ENCODE measurements around the gene EXOC6B. TPM values are rescaled to one million over a fixed set of nuclear protein-coding genes. Genes with fewer than 3 reads are reported as not detected.

The EXOC6B gene
- total and polyA plus RNA-seq, 2 of the 8 experiments (the other 6 are each of a cell fraction or from before 2014, with no cell fraction given) = 13.5 to 33.0 TPM

DNA sequence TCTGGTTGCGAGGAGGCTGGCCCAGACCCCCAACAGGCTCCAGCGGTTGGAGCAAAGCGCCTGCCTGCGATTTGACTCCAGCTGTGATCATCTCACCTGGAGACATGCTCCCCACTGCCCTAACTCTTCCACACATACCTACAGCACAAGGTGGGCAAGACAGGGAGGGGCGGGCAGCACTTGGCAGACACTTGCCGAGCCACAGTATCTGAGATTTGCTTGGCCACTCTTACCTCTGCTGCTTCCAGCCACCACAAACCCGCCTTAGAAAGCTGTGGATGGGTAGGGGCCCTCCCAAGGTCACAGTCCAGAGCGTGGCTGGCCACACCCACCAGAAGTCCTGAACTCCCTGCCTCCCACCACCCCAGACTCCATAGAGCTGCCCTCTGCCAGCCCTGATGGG, 686.4 kb downstream of the EXOC6B start:
- Histone ChIP-seq H3K27ac (ENCODE audit: low read depth, low read length) (no peak overlapping the region), H3K27me3 (replicated peaks in 1 of 4; ENCODE audit: control insufficient read depth in 3 of 4, extremely low read depth in 1 of 4, insufficient read depth in 3 of 4, low read length in 3 of 4) (peaks cover 30 to 51% (median 47%) of the 10 kb centered on the region in 4 experiments), H3K36me3 (ENCODE audit: control insufficient read depth in 2 of 4, insufficient read depth in 4 of 4, low read length in 3 of 4) (no peaks in the 10 kb centered on the region), H3K4me1 (replicated peaks in 1 of 4; ENCODE audit: control insufficient read depth in 3 of 4, insufficient read depth in 4 of 4, low read length in 3 of 4) (peaks cover 0 to 25% (median 20%) of the 10 kb centered on the region in 4 experiments; a peak in 6 of 7 replicates), H2BK5ac (ENCODE audit: low read depth, low read length) (no peak overlapping the region), H3K18ac (ENCODE audit: extremely low read depth, low read length) (no peak overlapping the region), H2BK12ac (ENCODE audit: low read depth, low read length) (no peak overlapping the region), H3K4ac (replicated peaks; ENCODE audit: insufficient read length, low read depth, low read length) (no peak overlapping the region), H2BK15ac (ENCODE audit: low read length) (0 out of 2 replicates have a peak overlapping the region, but pooled peaks have one; percentile 16), H2BK120ac (replicated peaks; ENCODE audit: low read depth, low read length) (no peak overlapping the region), H4K8ac (ENCODE audit: extremely low read depth, insufficient read depth, low read length) (no peak overlapping the region), H3K4me3 (ENCODE audit: extremely low read depth in 1 of 4, insufficient read depth in 2 of 4, low read depth in 3 of 4, low read length in 4 of 4) (no peak overlapping the region), H2AFZ (ENCODE audit: low read length) (no peak overlapping the region), H2AK5ac (ENCODE audit: low read depth, low read length) (0 out of 2 replicates have a peak overlapping the region, but pooled peaks have one; percentile 1), H4K5ac (ENCODE audit: insufficient read length, low read depth, low read length) (no peak overlapping the region), H3K23ac (ENCODE audit: insufficient read length) (no peak overlapping the region), H3K14ac (ENCODE audit: insufficient read length) (no peak overlapping the region), H4K20me1 (replicated peaks in 1 of 2; ENCODE audit: control insufficient read depth in 1 of 2, insufficient read depth in 2 of 2, low read length in 2 of 2) (peaks cover 3 to 4% of the 10 kb centered on the region in 2 experiments), H3K79me1 (ENCODE audit: low read depth, low read length) (no peaks in the 10 kb centered on the region), H3K4me2 (ENCODE audit: insufficient read depth in 1 of 2, low read depth in 2 of 2, low read length in 2 of 2) (no peak overlapping the region), H3K9ac (replicated peaks in 1 of 4; ENCODE audit: extremely low read depth in 1 of 4, low read depth in 3 of 4, low read length in 3 of 4) (no peak overlapping the region), H3K79me2 (ENCODE audit: control insufficient read depth in 1 of 2, insufficient read depth in 2 of 2, low read length in 2 of 2) (no peaks in the 10 kb centered on the region), H3K23me2 (ENCODE audit: low read depth, low read length) (peaks cover 7% of the 10 kb centered on the region; the same call in 1 of the 2 replicates), H3K9me3 (ENCODE audit: insufficient read depth in 2 of 2, low read depth in 1 of 2, low read length in 1 of 2) (no peaks in the 10 kb centered on the region; a peak in 1 of 4 replicates), H4K91ac (replicated peaks; ENCODE audit: insufficient read length, low read length) (no peak overlapping the region), H2BK20ac (ENCODE audit: low read length) (no peak overlapping the region), H3K56ac (replicated peaks; ENCODE audit: insufficient read length, low read depth, low read length) (no peak overlapping the region)
- WGBS, 2 experiments (ENCODE audit: extremely low coverage in 1 of 2, insufficient coverage in 1 of 2, insufficient read length in 1 of 2, insufficient replicate concordance in 2 of 2, low coverage in 1 of 2, low lambda C conversion rate in 2 of 2, missing lambda C conversion rate in 1 of 2) = 74% methylated on average over 7 of the region's 8 CpGs; no CpG with 5 or more reads in 1 of the 2 experiments
- CTCF ChIA-PET (ENCODE audit: partially characterized antibody) = interaction anchor here (0.5 to 9.5 kb wide), 6 partner anchors 11 to 1038 kb away, joined by 3 to 70 read pairs (median 10); no protein-coding TSS in a partner anchor
- DNase-seq (ENCODE audit: low read depth in 1 of 2, low spot score in 2 of 2) (peak in 1 of 2 experiments; percentile 40), FAIRE-seq (no peak)
- POLR2A ChIA-PET (ENCODE audit: partially characterized antibody) = no interaction called here
- no peak for TF ChIP-seq ZNF274 (IDR thresholded peaks at IDR 0.05; ENCODE audit: borderline replicate concordance, extremely low read depth, low read length)
- TF ChIP-seq JUND (IDR thresholded peaks at IDR 0.05; ENCODE audit: low read length) = no peak
- no peak for TF ChIP-seq CBX5 (IDR thresholded peaks at IDR 0.05; ENCODE audit: low read depth, low read length)
- no peak for TF ChIP-seq RFX5 (IDR thresholded peaks at IDR 0.05; ENCODE audit: borderline replicate concordance, low read depth, low read length)
- no peak for TF ChIP-seq CTBP2 (IDR thresholded peaks at IDR 0.05; ENCODE audit: borderline replicate concordance, insufficient read depth, insufficient read length, low read length)
- TF ChIP-seq CBX8 (IDR thresholded peaks at IDR 0.05; ENCODE audit: borderline replicate concordance, low read depth, low read length) = no peak
- no peak for TF ChIP-seq TBP (IDR thresholded peaks at IDR 0.05; ENCODE audit: low read depth, low read length)
- no peak for TF ChIP-seq TAF1 (IDR thresholded peaks at IDR 0.05; ENCODE audit: low read depth, low read length)
- TF ChIP-seq ASH2L (IDR thresholded peaks at IDR 0.05; ENCODE audit: low read length) = no peak
- TF ChIP-seq, protein P1, sequence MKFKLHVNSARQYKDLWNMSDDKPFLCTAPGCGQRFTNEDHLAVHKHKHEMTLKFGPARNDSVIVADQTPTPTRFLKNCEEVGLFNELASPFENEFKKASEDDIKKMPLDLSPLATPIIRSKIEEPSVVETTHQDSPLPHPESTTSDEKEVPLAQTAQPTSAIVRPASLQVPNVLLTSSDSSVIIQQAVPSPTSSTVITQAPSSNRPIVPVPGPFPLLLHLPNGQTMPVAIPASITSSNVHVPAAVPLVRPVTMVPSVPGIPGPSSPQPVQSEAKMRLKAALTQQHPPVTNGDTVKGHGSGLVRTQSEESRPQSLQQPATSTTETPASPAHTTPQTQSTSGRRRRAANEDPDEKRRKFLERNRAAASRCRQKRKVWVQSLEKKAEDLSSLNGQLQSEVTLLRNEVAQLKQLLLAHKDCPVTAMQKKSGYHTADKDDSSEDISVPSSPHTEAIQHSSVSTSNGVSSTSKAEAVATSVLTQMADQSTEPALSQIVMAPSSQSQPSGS (IDR thresholded peaks at IDR 0.05; ENCODE audit: low read length) = no peak
- no peak for TF ChIP-seq MAFK (IDR thresholded peaks at IDR 0.05; ENCODE audit: low read depth, low read length)
